ENCODE data around the gene MCTP1.

- no peak for TF ChIP-seq CTCF (conservative IDR thresholded peaks at IDR 0.05 in 1 of 2, IDR thresholded peaks at IDR 0.05 in 1 of 2; ENCODE audit: extremely low read depth in 1 of 2, insufficient read depth in 1 of 2, low read depth in 1 of 2, low read length in 2 of 2)
- no peak for TF ChIP-seq EZH2 (IDR thresholded peaks at IDR 0.05; ENCODE audit: borderline replicate concordance, low read length)
Measured at GRCh38 chr5:94928891-94929290, 356.0 kb downstream of the MCTP1 start.

All from mammary epithelial cell (primary cell).